MCF 10A (cell line): ENCODE data around the gene IFNLR1. TPM values are rescaled to one million over a fixed set of nuclear protein-coding genes. Genes with fewer than 3 reads are reported as not detected.

Experiments
- BruUV-seq: library from RNA; stranded (reverse); fragments of 400-500 nt; replicated peaks from 2 replicates; lab custom pipeline; 2021; lab: Mats Ljungman, UMichigan
- CTCF ChIA-PET: fragments of 300-600 bp; sonication (Branson Sonifier 250); formaldehyde crosslinking; extraction: SDS; loops from one replicate; lab custom pipeline; 2021; ENCODE audit warnings: antibody characterized with exemption, inconsistent platforms; lab: Yijun Ruan, JAX
- POLR2A ChIA-PET: fragments of 300-600, 350-650 bp; sonication (Branson Sonifier 250); formaldehyde crosslinking; extraction: SDS; loops from one replicate; lab custom pipeline; 2020; ENCODE audit warnings: antibody characterized with exemption, inconsistent platforms; lab: Yijun Ruan, JAX
- DNase-seq: peaks from one replicate; pipeline ENCODE4 v3.0.0-alpha.2; 2018; ENCODE audit not compliant: unreplicated experiment
- H3K27ac Mint-ChIP-seq: one replicate; pipeline ENCODE4 v1.8.0; 2022; ENCODE audit warnings: mild to moderate bottlenecking, low read depth, mixed read lengths; ENCODE audit not compliant: unreplicated experiment
- H3K27me3 Mint-ChIP-seq: one replicate; pipeline ENCODE4 v1.8.0; 2022; ENCODE audit warnings: mixed read lengths; ENCODE audit not compliant: insufficient read depth, unreplicated experiment
- H3K36me3 Mint-ChIP-seq: one replicate; pipeline ENCODE4 v1.8.0; 2022; ENCODE audit warnings: mild to moderate bottlenecking, moderate library complexity, mixed read lengths; ENCODE audit not compliant: insufficient read depth, unreplicated experiment
- H3K4me1 Mint-ChIP-seq: one replicate; pipeline ENCODE4 v1.8.0; 2022; ENCODE audit warnings: mixed read lengths; ENCODE audit not compliant: insufficient read depth, unreplicated experiment
- H3K4me3 Mint-ChIP-seq: one replicate; pipeline ENCODE4 v1.8.0; 2022; ENCODE audit warnings: mild to moderate bottlenecking, moderate library complexity, mixed read lengths; ENCODE audit not compliant: unreplicated experiment
- H3K9me3 Mint-ChIP-seq: one replicate; pipeline ENCODE4 v1.8.0; 2022; ENCODE audit warnings: mixed read lengths; ENCODE audit not compliant: unreplicated experiment
- intact Hi-C: fragments of 100-400 bp; cut with micrococcal nuclease; formaldehyde crosslinking; loops from 2 replicates; pipeline ENCODE4 v1.14.1; 2022
- total RNA-seq: library from RNA; stranded (reverse); gene quantifications from 2 replicates; pipeline ENCODE4 v1.2.3, GENCODE V29; 2022
- TF ChIP-seq, protein P1 (sequence below): fragments of 200-600 bp; IDR thresholded peaks from one replicate; pipeline ENCODE4 v1.8.0; 2022; ENCODE audit warnings: antibody characterized with exemption, mild to moderate bottlenecking; ENCODE audit not compliant: unreplicated experiment

The IFNLR1 gene
- total RNA-seq, 1 experiment from 2014 or later = 0.19 TPM

DNA sequence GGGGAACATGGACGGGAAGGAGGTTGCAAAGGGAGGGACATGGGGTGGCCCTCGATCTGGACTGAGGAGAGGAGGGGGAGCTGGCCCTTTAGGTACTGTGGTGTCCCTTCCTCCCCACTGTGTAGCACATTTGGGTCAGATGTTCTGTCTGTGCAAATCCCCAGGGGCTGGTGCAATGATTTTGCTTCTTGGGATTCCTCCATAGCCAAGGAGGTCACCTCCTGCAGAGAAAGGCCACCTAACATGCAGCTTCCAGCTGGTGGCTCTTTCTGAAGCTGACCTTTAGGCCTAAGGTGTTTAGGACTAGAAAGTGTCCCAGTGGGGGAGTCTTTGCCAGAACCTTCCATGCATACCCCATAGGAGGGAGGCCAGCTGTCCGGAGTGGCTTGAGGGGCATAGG, 66.1 kb downstream of the IFNLR1 start:
- H3K27me3 Mint-ChIP-seq = no peaks in the 10 kb centered on the region
- CTCF ChIA-PET = interaction anchor here (0.7 to 1.9 kb wide), 3 partner anchors 8 to 50 kb away, joined by 3 to 4 read pairs (median 4); no protein-coding TSS in a partner anchor
- no TSS peak for BruUV-seq
- no peak for DNase-seq
- H3K4me3 Mint-ChIP-seq = no peak overlapping the region
- TF ChIP-seq, protein P1, sequence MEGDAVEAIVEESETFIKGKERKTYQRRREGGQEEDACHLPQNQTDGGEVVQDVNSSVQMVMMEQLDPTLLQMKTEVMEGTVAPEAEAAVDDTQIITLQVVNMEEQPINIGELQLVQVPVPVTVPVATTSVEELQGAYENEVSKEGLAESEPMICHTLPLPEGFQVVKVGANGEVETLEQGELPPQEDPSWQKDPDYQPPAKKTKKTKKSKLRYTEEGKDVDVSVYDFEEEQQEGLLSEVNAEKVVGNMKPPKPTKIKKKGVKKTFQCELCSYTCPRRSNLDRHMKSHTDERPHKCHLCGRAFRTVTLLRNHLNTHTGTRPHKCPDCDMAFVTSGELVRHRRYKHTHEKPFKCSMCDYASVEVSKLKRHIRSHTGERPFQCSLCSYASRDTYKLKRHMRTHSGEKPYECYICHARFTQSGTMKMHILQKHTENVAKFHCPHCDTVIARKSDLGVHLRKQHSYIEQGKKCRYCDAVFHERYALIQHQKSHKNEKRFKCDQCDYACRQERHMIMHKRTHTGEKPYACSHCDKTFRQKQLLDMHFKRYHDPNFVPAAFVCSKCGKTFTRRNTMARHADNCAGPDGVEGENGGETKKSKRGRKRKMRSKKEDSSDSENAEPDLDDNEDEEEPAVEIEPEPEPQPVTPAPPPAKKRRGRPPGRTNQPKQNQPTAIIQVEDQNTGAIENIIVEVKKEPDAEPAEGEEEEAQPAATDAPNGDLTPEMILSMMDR = no peak
- peak overlapping the region; percentile 82 for H3K27ac Mint-ChIP-seq
- intact Hi-C loops = no loop called here
- H3K36me3 Mint-ChIP-seq = no peaks in the 10 kb centered on the region
- POLR2A ChIA-PET = interaction anchor here (0.6 to 3.6 kb wide), 10 partner anchors 13 to 165 kb away, joined by 3 to 26 read pairs (median 3); partner anchors contain the start of gene IL22RA1
- no peaks in the 10 kb centered on the region for H3K9me3 Mint-ChIP-seq
- H3K4me1 Mint-ChIP-seq = peaks cover 27% of the 10 kb centered on the region

DNA sequence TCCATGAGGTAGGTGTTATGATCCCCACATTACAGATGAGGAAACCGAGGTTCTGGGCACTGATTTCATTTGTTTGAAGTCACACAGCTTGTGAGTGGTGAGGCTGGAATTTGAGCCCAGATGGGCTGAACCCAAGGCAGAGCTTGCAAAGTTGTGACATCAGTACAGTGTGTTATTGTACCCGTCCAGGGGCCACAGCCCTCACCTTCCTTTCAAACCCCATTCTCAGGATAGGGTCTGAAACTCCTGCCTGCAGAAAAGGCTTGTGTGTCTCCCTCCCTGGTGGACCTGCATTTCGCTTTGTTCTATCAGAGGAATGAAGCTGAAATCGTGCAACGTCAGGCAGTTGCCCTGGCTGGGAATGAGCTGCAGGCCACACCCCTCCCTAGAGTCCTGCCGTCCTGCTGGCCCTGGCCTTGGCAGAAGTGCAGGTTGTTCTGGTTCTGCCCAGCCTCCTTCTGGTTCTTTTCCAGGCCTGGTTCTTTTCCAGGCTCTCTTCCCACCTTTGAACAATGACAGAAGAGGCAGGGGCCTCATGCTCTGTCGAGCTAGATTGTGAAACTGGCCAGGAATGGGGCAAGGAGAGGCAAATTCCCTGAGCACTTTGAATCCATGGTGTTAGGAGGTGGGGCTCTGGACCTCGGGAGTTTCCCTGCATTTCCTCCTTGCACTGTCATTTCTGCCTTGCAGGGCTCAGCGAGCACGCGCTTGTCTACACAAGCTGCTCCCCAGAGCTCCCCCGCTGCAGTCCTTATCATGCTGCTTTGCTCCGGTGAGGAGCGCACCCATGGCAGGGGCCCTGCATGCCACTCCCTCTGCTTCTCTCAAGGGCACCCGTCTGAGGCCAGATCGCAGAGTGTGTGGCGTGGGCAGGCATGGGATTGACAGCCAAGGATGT, 67.0 kb downstream of the IFNLR1 start:
- TF ChIP-seq, protein P1 = no peak
- peak overlapping the region; percentile 82 for H3K27ac Mint-ChIP-seq
- BruUV-seq = no TSS peak
- no peaks in the 10 kb centered on the region for H3K9me3 Mint-ChIP-seq
- intact Hi-C loops = loop anchor here (10.0 kb wide), 1 partner anchor 165 kb away; the partner anchor contains the start of gene PNRC2
- no peaks in the 10 kb centered on the region for H3K36me3 Mint-ChIP-seq
- peak overlapping the region; percentile 56 for H3K4me3 Mint-ChIP-seq
- ChIA-PET CTCF (interaction anchor here (0.8 to 1.9 kb wide), 7 partner anchors 7 to 60 kb away, joined by 3 to 8 read pairs (median 4); no protein-coding TSS in a partner anchor), POLR2A (interaction anchor here (0.6 to 3.6 kb wide), 19 partner anchors 11 to 349 kb away, joined by 3 to 26 read pairs (median 3); partner anchors contain the start of gene IL22RA1)
- no peaks in the 10 kb centered on the region for H3K27me3 Mint-ChIP-seq
- DNase-seq = peak; percentile 89
- peaks cover 27% of the 10 kb centered on the region for H3K4me1 Mint-ChIP-seq

DNA sequence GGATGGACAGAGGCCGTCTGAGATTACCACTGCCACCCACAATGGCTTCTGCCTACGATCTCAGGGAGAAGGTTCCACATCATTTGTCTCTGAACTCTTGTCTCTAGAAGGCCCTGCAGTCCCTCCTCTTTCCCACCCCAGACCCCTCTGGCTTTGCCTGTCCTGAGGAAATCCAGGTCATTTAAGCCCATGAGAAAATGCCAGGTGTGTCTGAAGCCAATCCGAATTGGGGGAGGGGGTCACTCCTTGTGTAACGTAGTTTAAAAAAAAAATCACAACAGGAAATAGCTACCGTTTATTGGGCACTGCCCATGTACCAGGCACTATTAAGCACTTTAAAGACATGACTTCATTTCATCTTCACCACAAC, 67.6 kb downstream of the IFNLR1 start:
- H3K4me3 Mint-ChIP-seq = peak overlapping the region; percentile 56
- no peaks in the 10 kb centered on the region for H3K27me3 Mint-ChIP-seq
- no peak for DNase-seq
- intact Hi-C loops = loop anchor here (10.0 kb wide), 1 partner anchor 165 kb away; the partner anchor contains the start of gene PNRC2
- H3K4me1 Mint-ChIP-seq = peaks cover 27% of the 10 kb centered on the region
- TF ChIP-seq, protein P1 = no peak
- no peaks in the 10 kb centered on the region for H3K36me3 Mint-ChIP-seq
- ChIA-PET CTCF (interaction anchor here (0.9 to 1.3 kb wide), 4 partner anchors 9 to 60 kb away, joined by 3 to 8 read pairs (median 6); no protein-coding TSS in a partner anchor), POLR2A (interaction anchor here (0.5 to 3.6 kb wide), 14 partner anchors 10 to 396 kb away, joined by 3 to 26 read pairs (median 3); partner anchors contain the start of gene IL22RA1)
- peak overlapping the region; percentile 82 for H3K27ac Mint-ChIP-seq
- no TSS peak for BruUV-seq
- H3K9me3 Mint-ChIP-seq = no peaks in the 10 kb centered on the region
